Hepatocyte (in vitro differentiated cells): ENCODE measurements around the gene DAW1. TPM values are rescaled to one million over a fixed set of nuclear protein-coding genes. Genes with fewer than 3 reads are reported as not detected.

Experiments
- DNase-seq: peaks from one replicate; pipeline ENCODE4 v3.0.0-alpha.2; 2016; ENCODE audit warnings: low spot score
- H2AFZ ChIP-seq: fragments of 200-600 bp; sonication (generic); 2 replicates; pipeline ENCODE4 v1.6.0; 2016; ENCODE audit warnings: antibody characterized with exemption, mild to moderate bottlenecking
- H3K27ac ChIP-seq: fragments of 200-600 bp; sonication (generic); 2 replicates; pipeline ENCODE4 v1.5.1; 2016; ENCODE audit warnings: mild to moderate bottlenecking
- H3K27me3 ChIP-seq: fragments of 200-600 bp; sonication (generic); 2 replicates; pipeline ENCODE4 v1.6.1; 2016
- H3K36me3 ChIP-seq: fragments of 200-600 bp; sonication (generic); replicated peaks from 2 replicates; pipeline ENCODE4 v1.5.1; 2016; ENCODE audit warnings: low read depth; ENCODE audit not compliant: insufficient read depth
- H3K4me1 ChIP-seq: fragments of 200-600 bp; sonication (generic); 2 replicates; pipeline ENCODE4 v1.5.1; 2016; ENCODE audit warnings: mild to moderate bottlenecking, moderate library complexity; ENCODE audit not compliant: insufficient read depth
- H3K4me2 ChIP-seq: fragments of 200-600 bp; sonication (generic); 2 replicates; pipeline ENCODE4 v1.6.0; 2016
- H3K4me3 ChIP-seq: fragments of 200-600 bp; sonication (generic); 2 replicates; pipeline ENCODE4 v1.5.1; 2016; ENCODE audit warnings: mild to moderate bottlenecking
- H3K79me2 ChIP-seq: fragments of 200-600 bp; sonication (generic); 2 replicates; pipeline ENCODE4 v1.6.0; 2017; ENCODE audit warnings: mild to moderate bottlenecking
- H3K9me2 ChIP-seq: fragments of 200-600 bp; sonication (generic); replicated peaks from 2 replicates; pipeline ENCODE4 v1.6.0; 2017; ENCODE audit warnings: mild to moderate bottlenecking; ENCODE audit not compliant: insufficient read depth
- H3K9me3 ChIP-seq: fragments of 200-600 bp; sonication (generic); 2 replicates; pipeline ENCODE4 v1.5.1; 2016; ENCODE audit warnings: low read depth, mild to moderate bottlenecking
- H4K20me1 ChIP-seq: fragments of 200-600 bp; sonication (generic); 2 replicates; pipeline ENCODE4 v1.6.0; 2016; ENCODE audit warnings: mild to moderate bottlenecking; ENCODE audit not compliant: insufficient read depth, poor library complexity, severe bottlenecking
- EZH2 ChIP-seq: fragments of 200-600 bp; sonication (generic); IDR thresholded peaks from 2 replicates; pipeline ENCODE4 v1.6.1; 2016; ENCODE audit warnings: antibody characterized with exemption, mild to moderate bottlenecking, borderline replicate concordance
- EZH2phosphoT487 ChIP-seq: fragments of 200-600 bp; sonication (generic); IDR thresholded peaks from one replicate; pipeline ENCODE4 v1.6.1; 2018; ENCODE audit warnings: antibody characterized with exemption, mild to moderate bottlenecking, low read depth, moderate library complexity; ENCODE audit not compliant: unreplicated experiment, severe bottlenecking
- WGBS: methylation state at CpG from one replicate; pipeline ENCODE4 v1.1.6; 2016; ENCODE audit warnings: low lambda C conversion rate; ENCODE audit errors: missing lambda C conversion rate; 5-methylcytosine and 5-hydroxymethylcytosine counted together
- polyA plus RNA-seq: library from polyadenylated mRNA; unstranded; fragments of >200 nt; fragmentation: Nextera tagmentation; extraction: Ambion mirVana; gene quantifications from 2 replicates; pipeline ENCODE4 v1.2.1, GENCODE V29; 2016
- total RNA-seq: library from RNA; depleted of rRNA; stranded (reverse); fragments of >200 nt; gene quantifications from 2 replicates; pipeline ENCODE4 v1.2.3, GENCODE V29; 2014
- TF ChIP-seq, protein P1 (sequence below): fragments of 200-600 bp; sonication (generic); IDR thresholded peaks from 2 replicates; pipeline ENCODE4 v1.5.1; 2016; ENCODE audit warnings: antibody characterized with exemption, mild to moderate bottlenecking; ENCODE audit not compliant: poor library complexity

Gene DAW1
- total and polyA plus RNA-seq, 2 experiments from 2014 or later: 0.23 to 0.88 TPM

- Histone ChIP-seq H2AFZ (no peak overlapping the region), H3K27ac (no peak overlapping the region), H3K4me2 (no peak overlapping the region), H3K4me3 (no peak overlapping the region), H3K4me1 (no peaks in the 10 kb centered on the region), H3K9me3 (no peaks in the 10 kb centered on the region), H3K36me3 (no peaks in the 10 kb centered on the region), H3K27me3 (no peaks in the 10 kb centered on the region), H3K79me2 (no peaks in the 10 kb centered on the region), H3K9me2 (no peaks in the 10 kb centered on the region), H4K20me1 (no peaks in the 10 kb centered on the region)
- peak; percentile 53 for DNase-seq
- no peak for TF ChIP-seq EZH2phosphoT487
- TF ChIP-seq, protein P1, sequence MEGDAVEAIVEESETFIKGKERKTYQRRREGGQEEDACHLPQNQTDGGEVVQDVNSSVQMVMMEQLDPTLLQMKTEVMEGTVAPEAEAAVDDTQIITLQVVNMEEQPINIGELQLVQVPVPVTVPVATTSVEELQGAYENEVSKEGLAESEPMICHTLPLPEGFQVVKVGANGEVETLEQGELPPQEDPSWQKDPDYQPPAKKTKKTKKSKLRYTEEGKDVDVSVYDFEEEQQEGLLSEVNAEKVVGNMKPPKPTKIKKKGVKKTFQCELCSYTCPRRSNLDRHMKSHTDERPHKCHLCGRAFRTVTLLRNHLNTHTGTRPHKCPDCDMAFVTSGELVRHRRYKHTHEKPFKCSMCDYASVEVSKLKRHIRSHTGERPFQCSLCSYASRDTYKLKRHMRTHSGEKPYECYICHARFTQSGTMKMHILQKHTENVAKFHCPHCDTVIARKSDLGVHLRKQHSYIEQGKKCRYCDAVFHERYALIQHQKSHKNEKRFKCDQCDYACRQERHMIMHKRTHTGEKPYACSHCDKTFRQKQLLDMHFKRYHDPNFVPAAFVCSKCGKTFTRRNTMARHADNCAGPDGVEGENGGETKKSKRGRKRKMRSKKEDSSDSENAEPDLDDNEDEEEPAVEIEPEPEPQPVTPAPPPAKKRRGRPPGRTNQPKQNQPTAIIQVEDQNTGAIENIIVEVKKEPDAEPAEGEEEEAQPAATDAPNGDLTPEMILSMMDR: peak; percentile 67
- no peak for TF ChIP-seq EZH2
- WGBS: 48% methylated on average over 10 of the region's 11 CpGs
These were observed 68.0 kb downstream of the DAW1 start for GRCh38 chr2:227939271-227940027.

GRCh38 chr2:227942021-227942420 lies 70.6 kb downstream of the DAW1 start:
- no peak for DNase-seq
- Histone ChIP-seq H4K20me1 (no peaks in the 10 kb centered on the region), H3K79me2 (no peaks in the 10 kb centered on the region), H3K4me3 (no peak overlapping the region), H3K27ac (no peak overlapping the region), H3K4me1 (no peaks in the 10 kb centered on the region), H3K36me3 (no peaks in the 10 kb centered on the region), H3K4me2 (no peak overlapping the region), H2AFZ (no peak overlapping the region), H3K9me3 (no peaks in the 10 kb centered on the region), H3K27me3 (no peaks in the 10 kb centered on the region), H3K9me2 (no peaks in the 10 kb centered on the region)
- TF ChIP-seq EZH2phosphoT487: no peak
- no peak for TF ChIP-seq EZH2
- TF ChIP-seq, protein P1: no peak
- 78% methylated on average over 2 of the region's 2 CpGs for WGBS

DNA sequence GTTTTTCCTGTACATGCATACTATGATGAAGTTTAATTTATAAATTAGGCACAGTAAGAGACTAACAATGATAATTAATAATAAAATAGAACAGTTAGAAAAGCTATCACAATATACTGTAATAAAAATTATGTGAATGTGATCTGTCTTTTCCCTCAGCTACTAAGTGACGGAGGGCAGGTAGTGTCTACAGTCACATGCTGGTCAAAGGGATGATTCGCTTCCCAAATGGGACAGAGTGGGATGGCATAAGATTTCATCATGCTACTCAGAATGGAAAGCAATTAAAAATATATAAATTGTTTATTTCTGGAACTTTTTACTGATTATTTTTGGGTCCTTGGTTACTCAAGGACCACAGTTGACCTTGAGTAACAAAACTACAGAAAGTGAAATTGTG lies 71.5 kb downstream of the DAW1 start:
- Histone ChIP-seq H3K27ac (no peak overlapping the region), H3K27me3 (no peaks in the 10 kb centered on the region), H3K4me1 (no peaks in the 10 kb centered on the region), H3K9me3 (no peaks in the 10 kb centered on the region), H4K20me1 (no peaks in the 10 kb centered on the region), H3K36me3 (no peaks in the 10 kb centered on the region), H3K79me2 (no peaks in the 10 kb centered on the region), H3K9me2 (no peaks in the 10 kb centered on the region), H3K4me2 (no peak overlapping the region), H3K4me3 (no peak overlapping the region), H2AFZ (no peak overlapping the region)
- TF ChIP-seq EZH2 (no peak), EZH2phosphoT487 (no peak)
- TF ChIP-seq, protein P1: no peak
- 90% methylated on average over 2 of the region's 2 CpGs for WGBS
- no peak for DNase-seq
